Suprapubic skin (tissue), 4 donors: ENCODE results near the gene GTF2H3. TPM values are rescaled to one million over a fixed set of nuclear protein-coding genes. Genes with fewer than 3 reads are reported as not detected.

ENCODE experiments used
- DNase-seq, 2 donors: peaks; one replicate each; pipeline ENCODE4 v3.0.0-alpha.2; 2019; ENCODE audit warnings: low spot score in 2 of 2
- H3K27ac ChIP-seq: fragments of 200-600 bp; sonication (generic); one replicate; pipeline ENCODE4 v1.5.1; 2019
- H3K27me3 ChIP-seq: fragments of 200-600 bp; sonication (generic); one replicate; pipeline ENCODE4 v1.5.1; 2019
- H3K36me3 ChIP-seq: fragments of 200-600 bp; sonication (generic); one replicate; pipeline ENCODE4 v1.5.1; 2019
- H3K4me1 ChIP-seq: fragments of 200-600 bp; sonication (generic); one replicate; pipeline ENCODE4 v1.5.1; 2019
- H3K4me3 ChIP-seq: fragments of 200-600 bp; sonication (generic); one replicate; pipeline ENCODE4 v1.5.1; 2019; ENCODE audit warnings: mild to moderate bottlenecking
- H3K9me3 ChIP-seq: fragments of 200-600 bp; sonication (generic); one replicate; pipeline ENCODE4 v1.5.1; 2019
- EP300 ChIP-seq: sonication (generic); formaldehyde crosslinking; IDR thresholded peaks from one replicate; pipeline ENCODE4 v1.6.1; 2017; ENCODE audit warnings: antibody characterized with exemption
- POLR2A ChIP-seq, 2 donors: fragments of 450-650 bp; IDR thresholded peaks; one replicate each; pipeline ENCODE4 v1.6.1; 2017; ENCODE audit warnings: antibody characterized with exemption in 2 of 2, mild to moderate bottlenecking in 2 of 2, moderate library complexity in 2 of 2
- POLR2AphosphoS5 ChIP-seq, 3 donors: sonication (generic); formaldehyde crosslinking; IDR thresholded peaks; one replicate each; pipeline ENCODE4 v1.6.1; 2017; ENCODE audit warnings: antibody characterized with exemption in 3 of 3
- WGBS: methylation state at CpG from one replicate; pipeline ENCODE4 v1.1.5; 2018; 5-methylcytosine and 5-hydroxymethylcytosine counted together
- total RNA-seq, 4 donors: library from RNA; depleted of rRNA; stranded (reverse); fragments of >200 nt; gene quantifications; one replicate each; pipeline ENCODE4 v1.1.0, GENCODE V29; 2016
- TF ChIP-seq, protein P1 (sequence below), 2 donors: fragments of 200-600 bp in 1 of 2; fragments of 450-650 bp in 1 of 2; sonication (generic) in 1 of 2; IDR thresholded peaks; one replicate each; pipeline ENCODE4 v1.5.1; 2016 to 2019; ENCODE audit warnings: antibody characterized with exemption in 2 of 2, mild to moderate bottlenecking in 1 of 2, moderate library complexity in 1 of 2

Gene GTF2H3
- total RNA-seq, 4 donors from 2014 or later, result 14.4 to 33.3 (median 23.3) TPM

DNA sequence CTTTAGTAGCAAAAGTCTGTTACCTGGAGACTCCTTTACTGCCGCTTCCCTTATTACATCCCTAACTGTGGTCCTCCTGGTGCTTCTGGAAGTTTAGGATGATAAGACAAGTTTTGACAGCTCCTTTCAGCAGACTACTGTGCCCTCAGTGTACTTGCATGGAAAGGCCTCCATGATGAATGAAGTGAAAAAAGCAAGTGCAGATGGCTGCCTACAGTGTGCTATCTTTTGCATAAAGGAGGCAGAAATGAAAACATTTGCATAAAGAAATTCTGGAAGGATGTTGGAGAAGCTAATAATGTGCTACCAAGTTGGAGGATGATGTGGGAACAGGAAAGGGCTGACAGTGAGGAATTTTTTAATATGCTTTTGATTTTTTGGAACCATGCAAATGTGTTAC, 41.8 kb downstream of the GTF2H3 start:
- H3K36me3 ChIP-seq, result peaks cover 42% of the 10 kb centered on the region
- no peak overlapping the region for H3K4me3 ChIP-seq
- no peak for DNase-seq
- WGBS, result 100% methylated on average over 1 of the region's 1 CpG
- no peaks in the 10 kb centered on the region for H3K27me3 ChIP-seq
- no peak for TF ChIP-seq POLR2A (IDR thresholded peaks at IDR 0.05)
- TF ChIP-seq, protein P1, sequence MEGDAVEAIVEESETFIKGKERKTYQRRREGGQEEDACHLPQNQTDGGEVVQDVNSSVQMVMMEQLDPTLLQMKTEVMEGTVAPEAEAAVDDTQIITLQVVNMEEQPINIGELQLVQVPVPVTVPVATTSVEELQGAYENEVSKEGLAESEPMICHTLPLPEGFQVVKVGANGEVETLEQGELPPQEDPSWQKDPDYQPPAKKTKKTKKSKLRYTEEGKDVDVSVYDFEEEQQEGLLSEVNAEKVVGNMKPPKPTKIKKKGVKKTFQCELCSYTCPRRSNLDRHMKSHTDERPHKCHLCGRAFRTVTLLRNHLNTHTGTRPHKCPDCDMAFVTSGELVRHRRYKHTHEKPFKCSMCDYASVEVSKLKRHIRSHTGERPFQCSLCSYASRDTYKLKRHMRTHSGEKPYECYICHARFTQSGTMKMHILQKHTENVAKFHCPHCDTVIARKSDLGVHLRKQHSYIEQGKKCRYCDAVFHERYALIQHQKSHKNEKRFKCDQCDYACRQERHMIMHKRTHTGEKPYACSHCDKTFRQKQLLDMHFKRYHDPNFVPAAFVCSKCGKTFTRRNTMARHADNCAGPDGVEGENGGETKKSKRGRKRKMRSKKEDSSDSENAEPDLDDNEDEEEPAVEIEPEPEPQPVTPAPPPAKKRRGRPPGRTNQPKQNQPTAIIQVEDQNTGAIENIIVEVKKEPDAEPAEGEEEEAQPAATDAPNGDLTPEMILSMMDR (IDR thresholded peaks at IDR 0.05), result no peak
- no peak for TF ChIP-seq EP300
- no peak for TF ChIP-seq POLR2AphosphoS5 (IDR thresholded peaks at IDR 0.05)
- H3K9me3 ChIP-seq, result no peaks in the 10 kb centered on the region
- H3K4me1 ChIP-seq, result peaks cover 11% of the 10 kb centered on the region
- H3K27ac ChIP-seq, result no peak overlapping the region

DNA sequence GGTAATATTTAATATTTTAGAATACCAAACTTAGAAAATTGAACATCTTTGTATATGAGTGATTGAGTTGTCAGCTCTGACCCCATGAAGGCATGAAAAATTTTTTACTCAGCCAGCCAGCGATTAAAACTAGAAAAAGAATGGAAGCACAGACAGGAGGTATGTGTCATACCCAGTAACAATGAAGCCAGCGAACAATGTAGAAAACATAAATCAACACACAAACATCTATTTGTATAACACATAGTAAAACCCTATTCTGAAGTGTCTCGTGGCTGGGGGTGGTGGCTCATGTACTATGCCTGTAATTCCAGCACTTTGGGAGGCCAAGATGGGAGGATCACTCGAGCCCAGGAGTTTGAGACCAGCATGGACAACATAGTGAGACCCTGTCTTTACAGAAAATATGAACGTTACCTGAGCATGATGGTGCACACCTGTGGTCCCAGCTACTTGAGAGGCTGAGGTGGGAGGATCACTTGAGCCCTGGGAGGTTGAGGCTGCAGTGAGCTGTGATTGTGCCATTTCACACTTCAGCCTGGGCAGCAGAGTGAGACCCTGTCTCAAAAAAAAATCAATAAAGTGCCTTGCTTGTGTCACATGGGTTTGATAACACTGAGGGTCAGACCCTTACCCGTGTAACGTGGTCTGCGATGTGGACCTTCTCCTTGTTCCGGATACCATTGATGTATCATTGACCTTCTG, 43.1 kb downstream of the GTF2H3 start:
- H3K36me3 ChIP-seq, result peaks cover 46% of the 10 kb centered on the region
- WGBS, result 89% methylated on average over 9 of the region's 9 CpGs
- H3K27ac ChIP-seq, result no peak overlapping the region
- H3K4me1 ChIP-seq, result peaks cover 4% of the 10 kb centered on the region
- DNase-seq, result no peak
- TF ChIP-seq POLR2AphosphoS5 (IDR thresholded peaks at IDR 0.05), result no peak
- no peak for TF ChIP-seq EP300
- TF ChIP-seq POLR2A (IDR thresholded peaks at IDR 0.05), result no peak
- TF ChIP-seq, protein P1 (IDR thresholded peaks at IDR 0.05), result no peak
- H3K27me3 ChIP-seq, result no peaks in the 10 kb centered on the region
- no peaks in the 10 kb centered on the region for H3K9me3 ChIP-seq
- no peak overlapping the region for H3K4me3 ChIP-seq

DNA sequence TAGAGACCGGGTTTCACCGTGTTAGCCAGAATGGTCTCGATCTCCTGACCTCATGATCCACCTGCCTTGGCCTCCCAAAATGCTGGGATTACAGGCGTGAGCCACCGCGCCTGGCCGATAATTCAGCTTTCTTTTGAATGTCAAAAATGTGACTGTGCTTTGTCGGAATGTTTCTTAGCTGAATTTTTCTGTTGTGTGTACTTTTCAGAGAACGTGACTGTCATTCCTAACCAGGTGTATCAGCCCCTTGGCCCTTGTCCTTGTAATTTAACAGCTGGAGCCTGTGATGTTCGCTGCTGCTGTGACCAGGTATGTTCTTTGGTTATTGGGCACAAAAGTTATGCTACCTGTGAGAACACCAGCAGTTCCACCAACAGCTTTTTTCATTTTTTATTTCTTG, 45.4 kb downstream of the GTF2H3 start:
- 96% methylated on average over 10 of the region's 10 CpGs for WGBS
- DNase-seq, result no peak

DNA sequence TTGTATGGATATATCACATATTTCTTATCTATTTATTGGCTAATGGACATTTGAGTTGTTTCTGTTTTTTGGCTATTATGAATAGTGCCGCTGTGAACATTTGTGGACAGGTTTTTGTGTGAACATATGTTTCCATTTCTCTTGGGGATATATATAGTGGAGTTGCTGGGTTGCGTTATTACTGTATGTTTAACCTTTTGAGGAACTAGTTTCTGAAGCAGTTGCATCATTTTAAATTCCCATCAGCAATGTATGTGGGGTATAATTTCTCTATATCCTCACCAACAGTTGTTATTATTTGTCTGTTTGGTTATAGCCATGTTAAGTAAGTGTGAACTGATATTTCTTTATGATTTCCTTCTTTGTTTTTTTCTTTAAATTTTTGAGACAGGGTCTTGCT, 48.0 kb downstream of the GTF2H3 start:
- Histone ChIP-seq H3K27me3 (no peaks in the 10 kb centered on the region), H3K27ac (no peak overlapping the region), H3K9me3 (no peaks in the 10 kb centered on the region), H3K4me3 (no peak overlapping the region), H3K4me1 (no peaks in the 10 kb centered on the region), H3K36me3 (peaks cover 58% of the 10 kb centered on the region)
- no peak for DNase-seq
- TF ChIP-seq POLR2AphosphoS5 (IDR thresholded peaks at IDR 0.05) (no peak), POLR2A (IDR thresholded peaks at IDR 0.05) (no peak), EP300 (no peak)
- TF ChIP-seq, protein P1 (IDR thresholded peaks at IDR 0.05), result no peak
- 74% methylated on average over 2 of the region's 2 CpGs for WGBS

More for the DNA sequence above, 45.4 kb downstream of the GTF2H3 start:
- Histone ChIP-seq H3K36me3 (peaks cover 57% of the 10 kb centered on the region), H3K27ac (no peak overlapping the region), H3K27me3 (no peaks in the 10 kb centered on the region), H3K4me1 (no peaks in the 10 kb centered on the region), H3K4me3 (no peak overlapping the region), H3K9me3 (no peaks in the 10 kb centered on the region)
- TF ChIP-seq POLR2A (IDR thresholded peaks at IDR 0.05) (no peak), POLR2AphosphoS5 (IDR thresholded peaks at IDR 0.05) (no peak), EP300 (no peak)
- TF ChIP-seq, protein P1 (IDR thresholded peaks at IDR 0.05), result no peak

DNA sequence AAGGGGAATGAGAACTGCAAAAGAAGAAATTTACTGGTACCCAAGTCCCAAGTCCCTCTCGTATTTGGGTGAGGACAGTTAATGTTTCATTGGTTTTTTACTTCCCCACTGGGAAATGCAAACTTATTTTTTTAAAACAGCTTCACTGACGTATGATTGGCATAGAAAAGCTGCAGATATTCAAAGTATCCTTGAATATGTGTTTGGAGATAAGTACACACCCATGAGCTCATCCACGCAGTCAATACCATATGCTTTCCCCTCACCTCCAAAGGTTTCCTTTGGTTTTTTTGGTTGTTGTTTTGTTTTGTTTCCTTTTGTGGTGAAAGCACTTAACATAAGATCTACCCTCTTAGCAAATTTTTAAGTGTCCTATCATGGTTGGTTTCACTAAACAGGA, 50.3 kb downstream of the GTF2H3 start:
- H3K27me3 ChIP-seq, result no peaks in the 10 kb centered on the region
- 85% methylated on average over 3 of the region's 3 CpGs for WGBS
- no peak overlapping the region for H3K27ac ChIP-seq
- no peaks in the 10 kb centered on the region for H3K9me3 ChIP-seq
- H3K4me3 ChIP-seq, result no peak overlapping the region
- no peak for TF ChIP-seq EP300
- no peak for DNase-seq
- no peaks in the 10 kb centered on the region for H3K4me1 ChIP-seq
- peaks cover 62% of the 10 kb centered on the region for H3K36me3 ChIP-seq
